CD4-positive, alpha-beta T cell treated with Interleukin-1 beta for 1 hour (primary cell): ENCODE results near the gene LTO1.
"Not testable (repeated sequence)": the region's sequence is repeated elsewhere in the genome, so short reads cannot be mapped to it uniquely, and the experiment has no call there.

Source experiments
- DNase-seq, 2 donors: peaks; one replicate each; pipeline ENCODE4 v3.0.0-alpha.2; 2020 to 2022

The LTO1 gene

GRCh38 chr11:69630017-69630416 is 45.1 kb downstream of the LTO1 start:
- no peak for DNase-seq

GRCh38 chr11:69627551-69627950 is 47.6 kb downstream of the LTO1 start:
- no peak for DNase-seq

- DNase-seq: no peak
Observed at GRCh38 chr11:69625476-69625875, 49.7 kb downstream of the LTO1 start.

- no peak for DNase-seq
Observed at GRCh38 chr11:69624293-69624692, 50.9 kb downstream of the LTO1 start.

GRCh38 chr11:69622097-69622681 is 53.0 kb downstream of the LTO1 start:
- DNase-seq: not testable (repeated sequence)

GRCh38 chr11:69620683-69621290 is 54.4 kb downstream of the LTO1 start:
- DNase-seq: no peak

GRCh38 chr11:69618237-69618636 is 56.9 kb downstream of the LTO1 start:
- no peak for DNase-seq

GRCh38 chr11:69617682-69618081 is 57.5 kb downstream of the LTO1 start:
- no peak for DNase-seq

- DNase-seq: no peak
Observed at GRCh38 chr11:69617220-69617619, 57.9 kb downstream of the LTO1 start.
